Raji (cell line): ENCODE data around the gene ANP32E.

Experiments
- POLR2A ChIP-seq: IDR thresholded peaks from 2 replicates; pipeline ENCODE4 v1.6.1; 2011; ENCODE audit warnings: low read depth, low read length, control low read depth; ENCODE audit not compliant: insufficient read depth

Gene ANP32E

DNA sequence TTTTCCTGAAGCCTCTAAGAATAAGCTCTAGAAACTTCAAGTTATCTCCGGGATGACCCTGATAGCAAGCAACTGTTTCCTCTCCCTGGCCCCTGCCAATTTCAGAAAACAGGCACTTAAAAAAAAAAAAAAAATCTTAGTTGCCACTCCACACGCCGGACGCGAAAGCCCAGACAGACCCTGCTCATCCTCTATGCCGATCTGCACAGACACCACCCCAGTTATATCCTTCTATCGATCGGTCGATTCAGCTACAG lies 1.7 kb downstream of the ANP32E start:
- no peak for TF ChIP-seq POLR2A

- TF ChIP-seq POLR2A = no peak
Observed at GRCh38 chr1:150233359-150234308, 2.3 kb downstream of the ANP32E start.

DNA sequence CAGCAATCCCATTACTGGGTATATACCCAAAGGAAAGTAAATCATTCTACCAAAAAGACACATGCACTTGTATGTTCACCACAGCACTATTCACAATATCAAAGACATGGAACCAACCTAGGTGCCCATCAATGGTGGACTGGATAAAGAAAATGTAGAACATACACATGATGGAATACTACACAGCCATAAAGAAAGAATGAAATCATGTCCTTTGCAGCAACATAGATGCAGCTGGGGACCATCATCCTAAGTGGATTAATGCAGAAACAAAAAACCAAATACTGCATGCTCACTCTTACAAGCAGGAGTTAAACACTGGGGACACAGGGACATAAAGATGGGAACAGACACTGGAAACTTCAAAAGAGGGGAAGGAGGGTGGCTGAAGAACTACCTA lies 8.7 kb downstream of the ANP32E start:
- no peak for TF ChIP-seq POLR2A

- TF ChIP-seq POLR2A = no peak
Observed at GRCh38 chr1:150226486-150226885, 9.4 kb downstream of the ANP32E start.

DNA sequence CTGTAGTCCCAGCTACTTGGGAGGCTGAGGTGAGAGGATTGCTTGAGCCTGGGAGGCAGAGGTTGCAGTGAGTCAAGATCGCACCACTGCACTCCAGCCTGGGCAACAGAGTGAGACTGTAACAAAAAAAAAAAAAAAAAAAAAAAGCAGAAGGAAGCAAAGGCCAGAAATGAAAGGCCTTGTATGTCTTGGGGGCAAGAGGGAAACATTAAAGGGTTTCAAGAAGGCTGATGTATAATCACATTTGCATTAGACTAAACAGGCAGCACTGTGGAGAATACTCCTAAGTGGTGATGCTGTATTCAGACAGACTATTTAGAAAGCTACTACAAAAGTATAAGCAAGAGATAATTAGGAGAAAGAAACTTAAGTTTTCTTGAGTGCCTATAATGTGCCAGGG lies 10.4 kb downstream of the ANP32E start:
- no peak for TF ChIP-seq POLR2A

GRCh38 chr1:150224983-150225382 lies 10.9 kb downstream of the ANP32E start:
- TF ChIP-seq POLR2A = no peak

DNA sequence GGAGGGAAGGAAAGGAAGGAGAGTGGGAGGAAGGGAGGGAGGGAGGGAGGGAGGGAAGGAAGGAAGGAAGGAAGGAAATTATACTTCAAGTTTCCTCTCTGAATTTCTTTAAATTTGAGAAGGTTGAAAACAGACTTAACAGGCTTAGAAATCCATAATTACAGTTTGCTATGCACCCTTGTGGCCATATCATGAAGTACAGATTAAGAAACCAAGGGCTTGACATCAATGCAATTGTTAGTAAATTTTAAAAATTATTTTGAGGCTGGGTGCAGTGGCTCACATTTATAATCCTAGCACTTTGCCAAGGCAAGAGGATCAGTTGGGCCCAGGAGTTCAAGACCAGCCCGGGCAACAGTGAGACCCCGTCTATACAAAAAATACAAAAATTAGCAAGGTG lies 14.4 kb downstream of the ANP32E start:
- TF ChIP-seq POLR2A = no peak

DNA sequence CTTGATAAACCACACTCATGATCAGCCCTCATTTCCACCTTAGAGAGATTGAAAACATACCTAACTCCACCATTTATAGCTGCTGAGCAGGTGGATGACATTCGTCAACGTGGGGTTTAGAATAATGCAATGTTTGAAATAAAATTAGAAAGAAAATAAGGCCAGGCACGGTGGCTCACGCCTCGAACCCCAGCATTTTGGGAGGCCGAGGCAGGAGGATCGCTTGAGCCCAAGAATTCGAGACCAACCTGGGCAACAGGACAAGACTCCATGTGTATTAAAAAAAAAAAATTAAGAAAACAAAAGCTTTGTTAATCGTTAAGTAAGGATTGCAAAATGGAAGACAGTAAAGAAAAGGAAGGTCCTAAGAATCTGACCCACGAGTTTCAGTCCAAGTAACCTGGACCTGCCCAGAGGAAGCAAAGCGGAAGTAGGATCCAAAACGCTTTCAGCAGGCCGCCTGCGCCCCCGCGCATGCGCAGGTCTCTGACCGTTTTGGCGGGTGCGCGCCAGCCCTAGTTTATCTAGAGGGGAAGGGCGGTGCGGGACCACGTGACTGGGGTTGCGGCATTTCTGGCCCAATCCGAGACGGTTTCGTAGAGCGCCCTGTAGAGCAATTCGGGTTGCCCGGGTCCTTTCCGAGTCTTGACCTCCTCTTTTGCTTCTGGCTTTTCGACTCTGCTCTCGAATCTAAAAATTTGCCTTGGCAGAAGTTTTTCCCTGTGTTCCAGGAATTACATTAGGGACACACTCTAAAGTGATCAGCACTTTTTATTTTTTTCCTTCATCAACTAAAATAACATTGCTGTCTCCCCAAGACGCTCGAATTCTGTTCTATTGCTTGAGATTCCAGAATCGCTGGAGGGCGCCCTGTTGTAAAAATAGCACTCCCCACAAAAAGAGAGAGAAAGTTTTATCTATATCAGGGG lies 22.5 kb downstream of the ANP32E start:
- peak; percentile 63 for TF ChIP-seq POLR2A

GRCh38 chr1:150212070-150212469 lies 23.8 kb downstream of the ANP32E start:
- no peak for TF ChIP-seq POLR2A

DNA sequence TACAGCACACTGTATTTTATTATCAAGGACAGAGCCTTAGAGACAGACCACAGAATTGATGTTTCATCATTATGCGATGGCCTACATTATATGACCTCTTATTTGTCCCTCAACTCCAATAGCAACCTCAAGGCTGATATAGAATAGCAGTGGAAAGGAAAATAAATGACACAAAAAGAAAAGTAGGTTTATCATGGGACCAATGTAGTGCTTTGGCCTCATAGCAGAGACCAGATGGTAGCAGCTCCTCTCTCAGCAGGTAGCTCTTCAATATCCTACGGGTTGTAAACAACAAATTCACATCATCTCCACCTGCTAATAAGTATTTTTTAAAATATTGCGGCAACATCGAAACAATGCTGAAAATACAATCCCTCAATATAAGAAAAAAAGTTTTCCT lies 25.2 kb downstream of the ANP32E start:
- no peak for TF ChIP-seq POLR2A

GRCh38 chr1:150210091-150210490 lies 25.8 kb downstream of the ANP32E start:
- no peak for TF ChIP-seq POLR2A

DNA sequence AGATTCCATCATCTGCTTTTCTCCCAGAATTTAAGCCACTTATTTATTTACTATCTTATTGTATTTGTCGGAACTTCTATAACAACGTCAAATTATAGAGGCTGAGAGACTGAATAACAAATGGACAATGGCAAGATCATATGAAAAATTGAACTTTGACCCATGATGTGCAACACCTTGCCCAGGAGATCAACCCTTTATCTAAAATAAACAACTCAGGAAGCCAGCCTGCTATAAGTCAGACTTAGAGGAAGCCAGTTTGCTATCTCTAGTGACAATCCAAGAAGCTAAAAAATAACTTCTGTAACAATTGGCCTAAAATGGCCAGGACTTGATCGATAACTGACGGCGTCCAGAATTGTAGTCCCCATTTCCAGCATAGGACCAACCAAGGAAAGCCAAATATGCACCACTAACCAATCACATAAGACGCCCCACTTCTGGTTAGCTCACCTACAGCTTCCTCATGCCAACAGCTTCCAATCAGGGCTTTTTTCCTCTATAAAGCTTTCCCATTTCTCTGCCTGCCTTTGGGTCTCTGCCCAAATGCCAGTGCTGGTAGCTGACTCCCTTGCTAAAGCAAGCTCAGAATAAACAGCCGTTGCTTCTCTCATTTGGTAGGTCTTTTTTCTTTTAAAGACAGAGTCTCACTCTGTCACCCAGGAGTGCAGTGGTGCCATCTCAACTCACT lies 28.5 kb downstream of the ANP32E start:
- no peak for TF ChIP-seq POLR2A

DNA sequence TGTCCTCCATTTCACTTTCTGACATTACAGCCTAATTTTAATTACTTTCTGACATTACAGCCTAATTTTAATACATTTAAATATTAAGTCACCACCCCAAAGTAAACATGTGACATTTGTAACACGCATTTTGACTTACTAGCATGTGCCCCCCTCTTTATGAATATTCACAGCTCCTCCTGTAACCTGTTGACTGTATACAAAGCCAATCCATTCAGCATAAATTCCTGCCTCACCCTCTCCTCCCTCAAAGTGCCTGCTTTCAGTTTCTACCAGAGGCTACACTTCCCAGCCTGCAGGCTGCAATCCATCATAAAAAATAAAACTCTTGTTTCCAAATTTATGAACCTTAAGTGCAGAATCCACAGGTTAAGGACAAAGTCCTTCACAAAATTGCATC lies 39.5 kb downstream of the ANP32E start:
- no peak for TF ChIP-seq POLR2A

DNA sequence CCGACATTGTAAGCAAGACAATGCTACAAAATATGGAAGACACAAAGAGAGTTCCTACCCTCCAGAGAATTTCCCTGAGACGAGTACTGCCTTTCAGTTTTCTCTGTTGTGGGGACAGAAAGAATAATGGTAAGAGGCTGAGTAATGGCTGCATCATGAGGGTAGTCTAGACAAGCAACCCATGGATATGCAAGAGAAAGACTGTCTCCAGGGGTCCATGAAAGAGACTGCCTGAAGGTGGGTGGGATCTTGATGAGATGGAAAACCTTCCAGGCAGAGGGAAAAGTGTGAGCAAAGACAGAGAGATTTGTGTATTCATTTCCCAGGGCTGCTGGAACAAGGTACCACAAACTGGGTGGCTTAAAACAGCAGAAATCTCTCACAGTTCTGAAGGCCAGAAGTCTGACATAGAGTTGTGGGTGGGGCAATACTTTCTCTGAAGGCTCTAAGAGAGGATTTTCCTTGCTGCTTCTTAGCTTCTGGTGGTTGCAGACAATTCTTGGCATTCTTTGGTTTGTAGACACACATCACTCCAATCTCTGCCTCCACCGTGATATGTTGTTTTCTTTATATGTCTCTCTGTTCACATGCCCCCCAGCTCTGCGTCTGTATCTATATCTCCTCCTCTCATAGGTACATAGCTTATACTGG lies 41.4 kb downstream of the ANP32E start:
- no peak for TF ChIP-seq POLR2A

DNA sequence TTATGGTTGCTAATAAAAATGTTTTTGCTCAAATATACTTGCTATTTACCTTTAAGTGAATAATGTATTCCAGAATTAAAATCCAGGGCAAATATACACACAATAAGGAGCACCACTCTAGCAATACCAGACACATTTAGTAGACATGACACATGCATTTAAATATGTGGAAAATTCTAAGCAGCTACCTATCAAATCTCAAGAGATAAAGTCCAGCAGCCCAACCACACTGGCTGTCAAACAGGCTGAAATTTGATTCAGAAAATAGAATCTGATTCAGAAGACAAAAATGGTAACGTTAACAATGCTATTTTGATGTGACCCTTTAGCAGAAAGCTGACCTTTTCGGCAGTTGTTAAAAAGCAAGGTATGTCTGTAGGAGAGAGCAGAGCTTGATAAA lies 43.9 kb downstream of the ANP32E start:
- TF ChIP-seq POLR2A = no peak
